Right kidney (tissue), 1 donor: ENCODE results near the gene TSHZ2.
"Not testable (repeated sequence)": the region's sequence is repeated elsewhere in the genome, so short reads cannot be mapped to it uniquely, and the experiment has no call there.

Experiments
- DNase-seq: peaks from one replicate; pipeline ENCODE4 v3.0.0-alpha.2; 2016

Gene TSHZ2

GRCh38 chr20:53463101-53463972 is 491.2 kb downstream of the TSHZ2 start:
- no peak for DNase-seq

DNA sequence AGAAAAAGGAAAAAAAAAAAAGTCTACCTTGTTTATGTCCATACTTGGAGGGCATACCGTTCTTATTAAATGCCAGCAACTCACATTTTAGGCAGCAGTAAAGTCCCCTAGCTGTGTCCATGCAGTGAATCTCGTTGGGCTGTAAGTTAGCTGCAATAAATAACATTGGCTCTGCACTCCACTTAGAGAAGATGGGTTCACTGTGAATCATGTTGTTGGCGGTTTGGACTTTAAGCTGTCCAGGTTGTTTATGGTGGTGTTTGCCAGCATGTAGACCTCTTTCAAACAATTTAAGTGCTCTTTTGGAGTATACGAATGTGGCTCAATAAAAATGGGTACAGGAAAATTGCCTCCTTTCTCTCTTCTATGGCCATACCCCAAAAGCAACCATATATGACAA is 494.1 kb downstream of the TSHZ2 start:
- no peak for DNase-seq

GRCh38 chr20:53468587-53468986 is 496.4 kb downstream of the TSHZ2 start:
- DNase-seq, result no peak

DNA sequence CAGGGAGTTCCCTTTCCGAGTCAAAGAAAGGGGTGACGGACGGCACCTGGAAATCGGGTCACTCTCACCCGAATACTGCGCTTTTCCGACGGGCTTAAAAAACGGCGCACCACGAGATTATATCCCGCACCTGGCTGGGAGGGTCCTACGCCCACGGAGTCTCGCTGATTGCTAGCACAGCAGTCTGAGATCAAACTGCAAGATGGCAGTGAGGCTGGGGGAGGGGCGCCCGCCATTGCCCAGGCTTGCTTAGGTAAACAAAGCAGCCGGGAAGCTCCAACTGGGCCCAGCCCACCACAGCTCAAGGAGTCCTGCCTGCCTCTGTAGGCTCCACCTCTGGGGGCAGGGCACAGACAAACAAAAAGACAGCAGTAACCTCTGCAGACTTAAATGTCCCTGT is 500.7 kb downstream of the TSHZ2 start:
- not testable (repeated sequence) for DNase-seq

DNA sequence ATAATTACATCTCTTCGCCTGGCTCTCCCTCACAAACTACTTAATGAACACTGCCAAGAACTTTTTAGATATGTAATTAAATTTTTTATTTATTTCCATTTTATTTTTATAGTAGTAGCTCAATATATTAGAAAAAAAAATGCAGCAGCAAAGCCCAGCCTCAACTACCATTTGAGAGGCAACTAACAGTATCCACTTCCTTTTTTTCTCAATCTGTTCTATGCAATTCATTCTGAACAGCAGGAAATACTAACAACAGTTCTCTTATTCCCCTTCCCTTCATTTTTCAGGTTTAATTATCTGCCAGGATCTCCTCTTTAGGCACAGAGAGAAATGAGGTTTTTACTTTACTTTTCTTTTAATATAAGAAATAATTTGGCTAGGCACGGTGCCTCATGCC is 508.8 kb downstream of the TSHZ2 start:
- no peak for DNase-seq

GRCh38 chr20:53487461-53488200 is 515.5 kb downstream of the TSHZ2 start:
- DNase-seq, result no peak

GRCh38 chr20:53488775-53489272 is 516.7 kb downstream of the TSHZ2 start:
- no peak for DNase-seq

GRCh38 chr20:53489528-53489927 is 517.4 kb downstream of the TSHZ2 start:
- no peak for DNase-seq

DNA sequence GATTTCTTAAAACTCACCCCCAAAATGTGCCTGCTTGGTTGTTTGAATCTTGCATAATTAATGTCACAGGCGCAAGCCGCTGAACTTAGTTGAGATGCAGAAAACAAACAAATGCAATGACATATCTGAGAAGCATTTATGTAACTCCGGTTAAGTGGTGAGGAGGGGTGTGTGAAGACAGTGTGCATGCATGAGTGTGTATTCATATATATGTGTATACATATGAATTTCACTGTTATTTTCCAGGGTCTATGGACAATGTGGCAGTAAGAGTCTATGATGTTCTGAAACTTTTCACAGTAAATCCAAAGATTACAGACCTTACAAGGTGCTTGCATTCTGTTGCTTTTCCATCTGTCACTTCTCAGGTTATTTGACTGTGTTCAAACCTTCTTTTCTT is 518.5 kb downstream of the TSHZ2 start:
- no peak for DNase-seq

GRCh38 chr20:53491462-53491861 is 519.3 kb downstream of the TSHZ2 start:
- no peak for DNase-seq

- no peak for DNase-seq
Observed at GRCh38 chr20:53492212-53492611, 520.1 kb downstream of the TSHZ2 start.

DNA sequence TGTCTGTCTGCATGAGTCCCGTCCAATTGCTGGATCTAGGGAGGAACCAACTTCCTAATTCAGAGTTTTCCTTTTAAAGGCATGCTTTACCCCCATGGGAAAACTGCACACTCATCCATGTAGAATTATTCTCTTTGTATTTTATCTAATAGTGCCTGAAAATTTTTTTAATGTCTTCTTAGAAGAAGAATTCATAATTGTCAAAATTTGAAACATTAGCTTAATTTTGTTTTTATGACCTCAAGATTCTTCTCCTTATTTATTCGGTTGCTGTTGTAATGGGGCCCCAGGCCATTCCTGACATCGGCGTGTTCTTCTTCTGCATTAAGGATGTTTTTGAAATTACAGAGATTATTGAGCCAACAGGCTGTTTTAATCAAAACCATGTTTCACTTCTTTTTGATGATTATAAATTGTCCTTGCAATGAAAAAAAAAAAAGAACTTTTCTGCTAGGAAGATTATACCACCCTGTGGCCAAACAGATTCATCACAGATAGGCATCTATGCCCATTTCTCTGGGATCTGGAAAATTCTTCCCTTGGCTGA is 521.2 kb downstream of the TSHZ2 start:
- DNase-seq, result no peak

DNA sequence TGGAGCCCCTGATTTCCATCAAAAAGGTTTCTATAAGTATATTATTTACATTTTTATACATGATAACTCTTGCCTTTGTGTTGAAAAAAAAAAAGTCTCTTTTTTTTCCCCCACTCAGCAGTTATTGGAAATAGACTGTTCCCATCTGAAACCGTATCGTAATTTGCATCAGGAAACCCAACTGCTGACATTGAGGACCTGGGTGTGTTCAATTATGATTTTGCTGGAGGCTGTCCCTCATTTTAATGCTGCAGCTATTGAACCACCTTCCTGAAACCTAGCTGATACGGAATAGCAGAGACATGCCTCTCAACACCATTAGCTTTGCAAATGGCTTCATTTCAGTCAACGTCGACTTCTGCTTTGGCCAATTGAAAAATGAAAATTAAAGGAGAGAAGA is 522.6 kb downstream of the TSHZ2 start:
- DNase-seq, result no peak

DNA sequence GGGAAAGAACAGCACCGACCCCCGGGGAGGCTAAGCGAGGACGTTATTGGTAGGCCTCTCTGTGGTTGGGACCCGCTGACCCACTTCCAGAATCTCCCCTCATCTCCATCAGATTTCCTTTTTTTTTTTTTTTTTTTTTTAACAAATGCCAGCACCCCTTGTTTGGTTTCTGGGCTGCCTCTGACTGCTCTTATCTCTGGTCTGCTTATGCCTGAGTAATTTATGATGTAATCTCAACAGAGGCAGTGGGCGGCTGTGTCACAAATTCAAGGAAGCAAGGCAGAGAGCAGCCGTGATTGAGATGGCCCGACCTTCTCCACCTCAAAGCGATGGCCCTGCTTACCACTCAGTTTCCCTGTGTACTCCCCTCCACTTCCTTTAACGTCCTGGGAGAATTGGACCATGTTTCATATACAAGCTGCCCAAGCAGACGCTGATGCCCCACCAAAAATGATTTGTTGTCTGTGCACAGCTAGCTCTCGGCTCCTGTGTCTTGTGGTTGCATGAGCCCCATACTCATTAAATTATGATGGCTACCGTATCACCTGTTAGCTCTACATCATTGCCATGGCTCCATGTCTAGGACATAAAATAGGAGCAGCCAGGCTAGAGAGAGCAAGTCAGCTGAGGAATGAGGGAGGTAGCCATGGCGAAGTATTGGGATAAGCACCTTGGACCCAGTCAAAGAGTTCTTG is 523.4 kb downstream of the TSHZ2 start:
- no peak for DNase-seq

- DNase-seq, result no peak
Observed at GRCh38 chr20:53497246-53497645, 525.1 kb downstream of the TSHZ2 start.

GRCh38 chr20:53498341-53498740 is 526.2 kb downstream of the TSHZ2 start:
- no peak for DNase-seq

GRCh38 chr20:53500651-53501050 is 528.5 kb downstream of the TSHZ2 start:
- DNase-seq, result no peak

- no peak for DNase-seq
Observed at GRCh38 chr20:53502820-53503219, 530.7 kb downstream of the TSHZ2 start.

- DNase-seq, result no peak
Observed at GRCh38 chr20:53503517-53503919, 531.4 kb downstream of the TSHZ2 start.

DNA sequence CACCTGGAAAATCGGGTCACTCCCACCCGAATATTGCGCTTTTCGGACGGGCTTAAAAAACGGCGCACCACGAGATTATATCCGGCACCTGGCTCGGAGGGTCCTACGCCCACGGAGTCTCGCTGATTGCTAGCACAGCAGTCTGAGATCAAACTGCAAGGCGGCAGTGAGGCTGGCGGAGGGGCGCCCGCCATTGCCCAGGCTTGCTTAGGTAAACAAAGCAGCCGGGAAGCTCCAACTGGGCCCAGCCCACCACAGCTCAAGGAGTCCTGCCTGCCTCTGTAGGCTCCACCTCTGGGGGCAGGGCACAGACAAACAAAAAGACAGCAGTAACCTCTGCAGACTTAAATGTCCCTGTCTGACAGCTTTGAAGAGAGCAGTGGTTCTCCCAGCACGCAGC is 531.9 kb downstream of the TSHZ2 start:
- DNase-seq, result not testable (repeated sequence)

DNA sequence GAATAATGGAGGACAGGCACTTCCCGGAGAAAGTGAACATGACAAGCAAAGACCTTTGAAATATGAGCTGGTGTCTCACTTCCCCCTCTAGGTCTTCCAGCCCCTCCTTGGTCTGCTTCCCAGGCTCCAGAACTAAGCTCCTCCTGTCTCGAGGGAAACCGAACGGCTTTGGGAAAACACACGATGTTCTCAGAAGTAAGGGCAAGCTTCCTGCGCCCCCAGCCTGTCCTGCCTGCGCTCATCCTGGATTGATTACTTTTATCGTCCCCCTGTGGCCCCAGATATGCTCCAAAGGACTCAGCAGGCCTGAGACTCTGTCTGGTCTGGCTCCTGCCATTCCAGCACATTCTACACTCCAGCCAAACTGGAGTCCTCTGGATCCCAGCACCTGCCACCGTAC is 538.1 kb downstream of the TSHZ2 start:
- DNase-seq, result no peak

DNA sequence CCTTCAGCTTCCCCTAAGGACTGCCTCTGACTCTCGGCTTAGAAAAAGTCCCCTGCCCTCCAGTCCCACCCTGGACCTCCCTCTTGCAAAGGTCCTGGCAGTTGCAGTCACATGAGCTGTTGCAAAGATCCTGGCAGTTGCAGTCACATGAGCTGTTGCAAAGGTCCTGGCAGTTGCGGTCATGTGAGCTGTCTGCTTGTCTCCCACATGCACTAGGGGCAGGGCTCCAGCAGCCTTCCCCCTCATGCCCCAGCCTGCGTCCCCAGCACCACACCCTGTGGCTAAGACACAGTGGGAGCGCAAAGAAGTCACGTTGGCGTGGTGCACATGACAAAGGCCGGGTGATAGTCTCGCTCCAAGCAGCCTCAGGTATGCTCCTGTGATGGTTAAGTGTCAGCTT is 538.5 kb downstream of the TSHZ2 start:
- no peak for DNase-seq

DNA sequence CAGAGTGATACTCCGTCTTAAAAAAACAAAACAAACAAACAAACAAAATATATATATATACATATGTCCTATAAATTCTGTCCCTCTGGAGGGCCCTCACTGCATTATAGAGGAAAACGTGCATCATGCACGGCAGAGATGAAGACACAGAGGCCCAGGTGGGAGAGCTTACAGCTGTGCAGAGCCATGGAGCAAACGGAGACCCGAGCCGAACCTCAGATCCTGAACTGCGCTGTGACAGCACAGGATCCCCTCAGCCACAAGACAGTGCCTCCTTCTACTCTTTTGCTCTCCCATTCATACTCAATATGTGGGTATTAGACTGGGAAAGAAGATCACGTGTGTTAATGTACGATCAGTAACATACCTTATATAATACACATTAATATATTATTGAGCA is 539.9 kb downstream of the TSHZ2 start:
- no peak for DNase-seq
